ENCODE measurements around the gene SLC5A10. TPM values are rescaled to one million over a fixed set of nuclear protein-coding genes. Genes with fewer than 3 reads are reported as not detected.

Gene SLC5A10
- total RNA-seq, 1 experiment from 2014 or later: not detected

- Histone ChIP-seq H3K4me2 (ENCODE audit: insufficient read depth, insufficient read length, low read length) (no peak overlapping the region), H2BK15ac (ENCODE audit: low read depth, low read length) (no peak overlapping the region), H3K4ac (ENCODE audit: low read depth, low read length) (no peak overlapping the region), H4K91ac (ENCODE audit: insufficient read length, low read depth, low read length) (no peak overlapping the region), H4K5ac (ENCODE audit: insufficient read length, low read depth, low read length) (no peak overlapping the region), H3K79me2 (ENCODE audit: insufficient read depth, low read length) (no peaks in the 10 kb centered on the region), H2AK5ac (ENCODE audit: insufficient read length, low read length) (no peak overlapping the region), H3K4me1 (ENCODE audit: insufficient read depth, low read length) (no peaks in the 10 kb centered on the region), H3K23me2 (ENCODE audit: insufficient read length, low read depth, low read length, poor library complexity, severe bottlenecking) (no peaks in the 10 kb centered on the region), H3K18ac (ENCODE audit: insufficient read length, low read depth, low read length) (no peak overlapping the region), H3K56ac (ENCODE audit: insufficient read length, low read depth, low read length) (no peak overlapping the region), H4K20me1 (ENCODE audit: control insufficient read depth, insufficient read depth, insufficient read length) (no peaks in the 10 kb centered on the region), H3K9ac (ENCODE audit: extremely low read depth, insufficient read length, low read length) (no peak overlapping the region), H4K8ac (replicated peaks; ENCODE audit: insufficient read length, low read depth, low read length) (no peak overlapping the region), H2BK20ac (ENCODE audit: low read depth, low read length, poor library complexity, severe bottlenecking) (no peak overlapping the region), H2BK120ac (ENCODE audit: low read depth, low read length, poor library complexity, severe bottlenecking) (no peak overlapping the region), H3K27ac (ENCODE audit: insufficient read length, low read depth, low read length) (no peak overlapping the region), H2BK5ac (ENCODE audit: insufficient read length, low read length) (no peak overlapping the region), H3K23ac (ENCODE audit: insufficient read length, low read depth, low read length) (no peak overlapping the region), H2BK12ac (ENCODE audit: insufficient read length, low read depth, low read length) (no peak overlapping the region), H3K14ac (ENCODE audit: insufficient read depth, low read length) (no peak overlapping the region; the same call in 1 of the 2 replicates), H3K79me1 (ENCODE audit: insufficient read depth, low read depth, low read length, poor library complexity, severe bottlenecking) (no peaks in the 10 kb centered on the region), H3K27me3 (ENCODE audit: insufficient read depth, low read length) (no peaks in the 10 kb centered on the region), H3K9me3 (ENCODE audit: control insufficient read depth, low read depth, low read length) (no peaks in the 10 kb centered on the region), H3T11ph (ENCODE audit: low read length) (no peak overlapping the region), H2AFZ (ENCODE audit: low read length) (no peak overlapping the region)
- Mint-ChIP-seq H3K27ac (peak overlapping the region in 2 of 3 experiments; percentile 14 to 48; a peak in 1 of 7 replicates), H3K27me3 (ENCODE audit: low read depth) (no peaks in the 10 kb centered on the region), H3K36me3 (ENCODE audit: insufficient read depth in 1 of 3, low read depth in 3 of 3) (peaks cover 0 to 2% (median 0%) of the 10 kb centered on the region in 3 experiments; a peak in 1 of 7 replicates), H3K9me3 (no peaks in the 10 kb centered on the region), H3K4me3 (no peak overlapping the region), H3K4me1 (peaks cover 23 to 25% of the 10 kb centered on the region in 2 experiments)
- no peak for TF ChIP-seq CTCF (conservative IDR thresholded peaks at IDR 0.05)
- DNase-seq: no peak
- WGBS (ENCODE audit: extremely low coverage, insufficient read length, low lambda C conversion rate): no CpG with 5 or more reads among the region's 23 CpGs
These were observed 11.4 kb downstream of the SLC5A10 start for GRCh38 chr17:18963126-18964017.
